NCI-H1436 (cell line): ENCODE measurements around the gene GDPD5.

Experiments used
- DNase-seq: peaks from one replicate; lab custom pipeline; 2025; lab: John Stamatoyannopoulos, UW

The GDPD5 gene

GRCh38 chr11:75525433-75526191 is at the start of gene GDPD5:
GDPD5 (minus strand) TSS chr11:75525941; CDS start chr11:75477735, 48,206 bp downstream.
- DNase-seq: peak; percentile 86

- no peak for DNase-seq
Observed at GRCh38 chr11:75574698-75575602, 49.2 kb upstream of the GDPD5 start.

GRCh38 chr11:75572744-75573143 is 47.0 kb upstream of the GDPD5 start:
- DNase-seq: no peak

- no peak for DNase-seq
Observed at GRCh38 chr11:75571625-75572024, 45.9 kb upstream of the GDPD5 start.

- DNase-seq: no peak
Observed at GRCh38 chr11:75570559-75571139, 44.9 kb upstream of the GDPD5 start.

GRCh38 chr11:75568616-75569219 is 43.0 kb upstream of the GDPD5 start:
- DNase-seq: no peak

- no peak for DNase-seq
Observed at GRCh38 chr11:75567971-75568370, 42.2 kb upstream of the GDPD5 start.

GRCh38 chr11:75566763-75567279 is 41.1 kb upstream of the GDPD5 start:
- no peak for DNase-seq

- no peak for DNase-seq
Observed at GRCh38 chr11:75565916-75566762, 40.4 kb upstream of the GDPD5 start.

GRCh38 chr11:75565221-75565814 is 39.6 kb upstream of the GDPD5 start:
- no peak for DNase-seq

GRCh38 chr11:75563978-75564552 is 38.3 kb upstream of the GDPD5 start:
- DNase-seq: no peak

GRCh38 chr11:75563501-75563977 is 37.8 kb upstream of the GDPD5 start:
- no peak for DNase-seq

- no peak for DNase-seq
Observed at GRCh38 chr11:75562836-75563484, 37.2 kb upstream of the GDPD5 start.

GRCh38 chr11:75562048-75562835 is 36.5 kb upstream of the GDPD5 start, which contains the start of gene SERPINH1:
SERPINH1 (plus strand) TSS chr11:75562253; CDS start chr11:75566350, 4,097 bp downstream.
- DNase-seq: peak; percentile 65

GRCh38 chr11:75561426-75562047 is 35.8 kb upstream of the GDPD5 start:
- no peak for DNase-seq

GRCh38 chr11:75560644-75561043 is 34.9 kb upstream of the GDPD5 start:
- DNase-seq: no peak

GRCh38 chr11:75558939-75559843 is 33.5 kb upstream of the GDPD5 start:
- DNase-seq: no peak
